ENCODE results near the gene KAZN.

The KAZN gene

DNA sequence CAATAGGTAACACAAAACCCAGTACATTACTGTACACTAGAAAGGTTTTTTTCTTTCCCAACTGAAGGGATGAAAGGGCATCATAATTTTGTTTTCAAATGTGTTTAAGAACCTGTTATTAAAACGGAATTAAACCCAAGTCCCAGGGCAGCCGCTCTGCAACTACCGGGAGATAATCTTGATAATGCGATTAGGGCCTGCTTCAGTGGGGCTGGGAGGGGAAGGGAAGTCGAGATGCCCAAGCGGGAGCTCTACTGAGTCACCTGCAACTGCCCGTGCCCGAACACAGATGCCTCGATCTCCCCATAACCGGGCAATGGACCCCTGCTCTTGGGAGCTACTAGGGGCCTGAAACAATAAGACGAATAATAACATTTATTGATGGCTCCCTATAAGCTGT lies 61.4 kb downstream of the KAZN start:
- DNase-seq (ENCODE audit: extremely low read depth, insufficient read length), result no peak
- TF ChIP-seq, protein P1, sequence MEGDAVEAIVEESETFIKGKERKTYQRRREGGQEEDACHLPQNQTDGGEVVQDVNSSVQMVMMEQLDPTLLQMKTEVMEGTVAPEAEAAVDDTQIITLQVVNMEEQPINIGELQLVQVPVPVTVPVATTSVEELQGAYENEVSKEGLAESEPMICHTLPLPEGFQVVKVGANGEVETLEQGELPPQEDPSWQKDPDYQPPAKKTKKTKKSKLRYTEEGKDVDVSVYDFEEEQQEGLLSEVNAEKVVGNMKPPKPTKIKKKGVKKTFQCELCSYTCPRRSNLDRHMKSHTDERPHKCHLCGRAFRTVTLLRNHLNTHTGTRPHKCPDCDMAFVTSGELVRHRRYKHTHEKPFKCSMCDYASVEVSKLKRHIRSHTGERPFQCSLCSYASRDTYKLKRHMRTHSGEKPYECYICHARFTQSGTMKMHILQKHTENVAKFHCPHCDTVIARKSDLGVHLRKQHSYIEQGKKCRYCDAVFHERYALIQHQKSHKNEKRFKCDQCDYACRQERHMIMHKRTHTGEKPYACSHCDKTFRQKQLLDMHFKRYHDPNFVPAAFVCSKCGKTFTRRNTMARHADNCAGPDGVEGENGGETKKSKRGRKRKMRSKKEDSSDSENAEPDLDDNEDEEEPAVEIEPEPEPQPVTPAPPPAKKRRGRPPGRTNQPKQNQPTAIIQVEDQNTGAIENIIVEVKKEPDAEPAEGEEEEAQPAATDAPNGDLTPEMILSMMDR (IDR thresholded peaks at IDR 0.05; ENCODE audit: insufficient read depth, low read length, poor library complexity, severe bottlenecking), result no peak
- H3K27me3 ChIP-seq (replicated peaks; ENCODE audit: control insufficient read depth, insufficient read depth, low read length), result no peaks in the 10 kb centered on the region
- no peaks in the 10 kb centered on the region for H3K36me3 ChIP-seq (ENCODE audit: control insufficient read depth, insufficient read depth, low read length)
- H3K4me3 ChIP-seq (replicated peaks; ENCODE audit: low read depth, low read length), result no peak overlapping the region

GRCh38 chr1:14660801-14661200 lies 62.3 kb downstream of the KAZN start:
- peak; percentile 37 for DNase-seq (ENCODE audit: extremely low read depth, insufficient read length)
- H3K4me3 ChIP-seq (replicated peaks; ENCODE audit: low read depth, low read length), result no peak overlapping the region
- TF ChIP-seq, protein P1 (IDR thresholded peaks at IDR 0.05; ENCODE audit: insufficient read depth, low read length, poor library complexity, severe bottlenecking), result no peak
- no peaks in the 10 kb centered on the region for H3K27me3 ChIP-seq (replicated peaks; ENCODE audit: control insufficient read depth, insufficient read depth, low read length)
- H3K36me3 ChIP-seq (ENCODE audit: control insufficient read depth, insufficient read depth, low read length), result no peaks in the 10 kb centered on the region

DNA sequence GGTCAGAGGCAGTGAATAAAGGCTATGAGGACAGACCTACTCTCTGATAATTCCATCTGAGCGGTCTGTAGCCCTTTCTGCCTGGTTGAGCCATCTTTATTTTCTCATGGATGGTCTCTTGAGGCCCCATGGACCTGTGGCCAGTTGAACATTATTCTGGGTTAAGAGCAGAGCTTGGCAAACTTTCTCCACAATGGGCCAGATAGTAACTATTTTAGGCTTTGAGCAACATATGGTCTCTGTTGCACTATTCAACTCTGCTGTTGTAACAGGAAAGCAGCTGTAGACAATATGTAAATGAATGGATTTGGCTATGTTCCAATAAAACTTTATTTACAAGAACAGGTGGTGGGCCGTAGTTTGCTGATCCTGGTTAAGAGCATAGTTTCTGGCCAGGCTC lies 62.7 kb downstream of the KAZN start:
- no peaks in the 10 kb centered on the region for H3K36me3 ChIP-seq (ENCODE audit: control insufficient read depth, insufficient read depth, low read length)
- TF ChIP-seq, protein P1 (IDR thresholded peaks at IDR 0.05; ENCODE audit: insufficient read depth, low read length, poor library complexity, severe bottlenecking), result no peak
- H3K27me3 ChIP-seq (replicated peaks; ENCODE audit: control insufficient read depth, insufficient read depth, low read length), result no peaks in the 10 kb centered on the region
- no peak for DNase-seq (ENCODE audit: extremely low read depth, insufficient read length)
- no peak overlapping the region for H3K4me3 ChIP-seq (replicated peaks; ENCODE audit: low read depth, low read length)

- TF ChIP-seq, protein P1 (IDR thresholded peaks at IDR 0.05; ENCODE audit: insufficient read depth, low read length, poor library complexity, severe bottlenecking), result no peak
- H3K27me3 ChIP-seq (replicated peaks; ENCODE audit: control insufficient read depth, insufficient read depth, low read length), result no peaks in the 10 kb centered on the region
- no peaks in the 10 kb centered on the region for H3K36me3 ChIP-seq (ENCODE audit: control insufficient read depth, insufficient read depth, low read length)
- no peak for DNase-seq (ENCODE audit: extremely low read depth, insufficient read length)
- H3K4me3 ChIP-seq (replicated peaks; ENCODE audit: low read depth, low read length), result no peak overlapping the region
These were observed 63.6 kb downstream of the KAZN start for GRCh38 chr1:14662116-14662515.

- no peak overlapping the region for H3K4me3 ChIP-seq (replicated peaks; ENCODE audit: low read depth, low read length)
- DNase-seq (ENCODE audit: extremely low read depth, insufficient read length), result no peak
- TF ChIP-seq, protein P1 (IDR thresholded peaks at IDR 0.05; ENCODE audit: insufficient read depth, low read length, poor library complexity, severe bottlenecking), result no peak
- H3K36me3 ChIP-seq (ENCODE audit: control insufficient read depth, insufficient read depth, low read length), result no peaks in the 10 kb centered on the region
- no peaks in the 10 kb centered on the region for H3K27me3 ChIP-seq (replicated peaks; ENCODE audit: control insufficient read depth, insufficient read depth, low read length)
These were observed 65.3 kb downstream of the KAZN start for GRCh38 chr1:14663773-14664172.

- Histone ChIP-seq H3K36me3 (ENCODE audit: control insufficient read depth, insufficient read depth, low read length) (no peaks in the 10 kb centered on the region), H3K4me3 (replicated peaks; ENCODE audit: low read depth, low read length) (no peak overlapping the region), H3K27me3 (replicated peaks; ENCODE audit: control insufficient read depth, insufficient read depth, low read length) (no peaks in the 10 kb centered on the region)
- TF ChIP-seq, protein P1 (IDR thresholded peaks at IDR 0.05; ENCODE audit: insufficient read depth, low read length, poor library complexity, severe bottlenecking), result no peak
- DNase-seq (ENCODE audit: extremely low read depth, insufficient read length), result no peak
These were observed 67.9 kb downstream of the KAZN start for GRCh38 chr1:14666373-14666772.
